Thymus (tissue), 11 donors: ENCODE results near the gene CEP85L. TPM values are rescaled to one million over a fixed set of nuclear protein-coding genes. Genes with fewer than 3 reads are reported as not detected.

ENCODE experiments used
- DNase-seq, 9 donors: peaks; one replicate each; pipeline ENCODE4 v3.0.0-alpha.2; 2013; ENCODE audit warnings: low spot score in 9 of 9, low read depth in 6 of 9, missing footprints in 1 of 9
- H3K27ac ChIP-seq, 2 donors: one replicate each; pipeline ENCODE4 v1.5.1; 2013; ENCODE audit warnings: control low read depth in 1 of 2, low read depth in 1 of 2, low read length in 1 of 2, mild to moderate bottlenecking in 1 of 2, moderate library complexity in 1 of 2
- H3K27me3 ChIP-seq, 2 donors: one replicate each; pipeline ENCODE4 v1.5.1; 2013; ENCODE audit warnings: low read length in 1 of 2; ENCODE audit not compliant: control insufficient read depth in 2 of 2, insufficient read depth in 1 of 2
- H3K36me3 ChIP-seq, 2 donors: one replicate each; pipeline ENCODE4 v1.5.1; 2013; ENCODE audit warnings: low read length in 1 of 2, mild to moderate bottlenecking in 1 of 2, moderate library complexity in 1 of 2; ENCODE audit not compliant: control insufficient read depth in 2 of 2, insufficient read depth in 2 of 2
- H3K4me1 ChIP-seq, 2 donors: one replicate each; pipeline ENCODE4 v1.5.1; 2013; ENCODE audit warnings: low read length in 2 of 2; ENCODE audit not compliant: control insufficient read depth in 2 of 2, insufficient read depth in 2 of 2
- H3K4me3 ChIP-seq, 2 donors: one replicate each; pipeline ENCODE4 v1.5.1; 2013; ENCODE audit warnings: low read length in 2 of 2, control low read depth in 1 of 2, mild to moderate bottlenecking in 1 of 2
- H3K9me3 ChIP-seq, 2 donors: one replicate each; pipeline ENCODE4 v1.5.1; 2013; ENCODE audit warnings: low read length in 1 of 2, mild to moderate bottlenecking in 1 of 2; ENCODE audit not compliant: control insufficient read depth in 2 of 2, insufficient read depth in 1 of 2
- WGBS: extraction: QIAGEN DNeasy Blood & Tissue Kit; methylation state at CpG from one replicate; pipeline ENCODE4 v1.1.7; 2013; 5-methylcytosine and 5-hydroxymethylcytosine counted together
- polyA plus RNA-seq: library from polyadenylated mRNA; stranded (reverse); fragments of 200-250 nt; gene quantifications from one replicate; pipeline ENCODE4 v1.2.3, GENCODE V29; 2013
- total RNA-seq: library from RNA; stranded (reverse); fragments of 120-200 nt; gene quantifications from one replicate; pipeline ENCODE4 v1.2.4, GENCODE V29; 2013
- donor health status: healthy.

Gene CEP85L
- total and polyA plus RNA-seq, 2 donors, result 24.6 to 44.3 TPM

DNA sequence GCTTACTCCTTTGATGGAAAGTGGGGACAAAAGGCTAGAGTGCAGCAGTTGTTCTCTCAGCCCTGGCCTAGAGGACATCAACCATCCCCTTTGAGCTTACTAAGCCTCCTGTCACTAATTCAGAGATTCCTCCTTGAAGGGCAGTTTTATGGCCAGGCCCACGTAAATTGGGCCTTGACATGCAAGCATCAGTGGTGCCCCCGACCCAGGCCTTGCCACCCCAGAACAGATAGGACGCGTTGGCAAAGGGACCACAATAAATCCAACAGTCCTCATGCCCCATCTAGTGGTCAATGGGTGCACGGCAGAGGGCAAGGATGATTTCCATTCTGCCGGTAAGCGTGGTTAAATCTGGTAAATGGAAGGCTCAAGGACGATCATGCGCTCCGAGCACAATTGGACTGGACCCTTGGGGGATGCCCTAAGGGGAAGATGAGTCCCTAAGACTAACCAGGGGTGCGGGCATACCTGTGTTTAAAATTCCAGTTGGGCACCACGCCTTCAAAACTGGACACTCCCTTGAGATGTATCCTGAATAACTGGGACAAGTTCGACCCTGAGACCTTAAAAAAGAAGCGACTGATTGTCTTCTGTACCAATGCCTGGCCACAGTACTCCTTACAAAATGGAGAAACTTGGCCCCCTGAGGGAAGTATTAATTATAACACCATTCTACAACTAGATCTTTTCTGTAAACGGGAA lies 32.6 kb downstream of the CEP85L start:
- H3K36me3 ChIP-seq, result peaks cover 6 to 28% of the 10 kb centered on the region in 2 donors
- peak in 8 of 9 donors; percentile 15 to 67 (median 38) for DNase-seq
- H3K4me3 ChIP-seq, result no peak overlapping the region
- no peak overlapping the region for H3K27ac ChIP-seq
- 49% methylated on average over 15 of the region's 15 CpGs for WGBS
- H3K9me3 ChIP-seq, result no peaks in the 10 kb centered on the region
- H3K4me1 ChIP-seq, result no peaks in the 10 kb centered on the region
- H3K27me3 ChIP-seq, result no peaks in the 10 kb centered on the region

DNA sequence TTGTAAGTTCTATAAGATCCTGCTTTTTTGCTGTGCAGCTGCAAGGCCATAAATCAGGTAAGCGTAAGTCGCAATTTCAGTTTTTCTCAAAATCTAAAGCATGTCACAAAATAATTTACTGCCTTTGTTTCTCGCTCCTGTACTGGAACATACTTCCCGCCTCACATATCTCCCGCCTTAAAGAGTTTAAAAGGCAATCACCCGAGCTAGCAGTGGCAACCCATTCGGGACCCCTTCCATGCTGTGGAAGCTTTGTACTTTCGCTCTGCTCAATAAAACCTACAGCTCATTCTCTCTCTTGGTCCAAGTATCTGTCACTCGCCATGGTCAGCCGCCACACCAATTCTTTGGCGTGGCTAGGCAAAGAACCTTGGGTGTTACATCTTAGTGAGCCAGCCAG lies 34.0 kb downstream of the CEP85L start:
- WGBS, result 90% methylated on average over 11 of the region's 11 CpGs
- H3K4me1 ChIP-seq, result no peaks in the 10 kb centered on the region
- no peaks in the 10 kb centered on the region for H3K27me3 ChIP-seq
- H3K9me3 ChIP-seq, result peaks cover 0 to 6% of the 10 kb centered on the region in 2 donors
- no peak for DNase-seq
- H3K36me3 ChIP-seq, result peaks cover 6 to 22% of the 10 kb centered on the region in 2 donors
- no peak overlapping the region for H3K27ac ChIP-seq
- no peak overlapping the region for H3K4me3 ChIP-seq

DNA sequence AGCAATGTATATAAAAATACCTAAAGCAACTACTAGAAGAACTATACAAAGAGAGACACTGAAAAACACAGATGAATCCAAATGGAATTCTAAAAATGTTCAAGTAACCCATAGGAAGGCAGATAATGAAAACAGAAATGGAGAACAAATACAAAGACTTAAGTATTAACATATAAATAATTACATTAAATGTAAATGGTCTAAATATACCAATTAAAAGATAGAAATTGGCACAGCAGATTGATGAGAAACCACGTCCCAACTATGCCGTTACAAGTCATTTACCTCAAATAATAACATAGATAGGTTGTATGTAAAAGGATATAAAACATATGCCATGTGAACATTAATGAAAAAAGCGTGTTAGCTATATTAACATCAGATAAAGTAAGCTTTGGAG lies 40.1 kb downstream of the CEP85L start:
- 98% methylated on average over 3 of the region's 3 CpGs for WGBS
- H3K4me1 ChIP-seq, result no peaks in the 10 kb centered on the region

DNA sequence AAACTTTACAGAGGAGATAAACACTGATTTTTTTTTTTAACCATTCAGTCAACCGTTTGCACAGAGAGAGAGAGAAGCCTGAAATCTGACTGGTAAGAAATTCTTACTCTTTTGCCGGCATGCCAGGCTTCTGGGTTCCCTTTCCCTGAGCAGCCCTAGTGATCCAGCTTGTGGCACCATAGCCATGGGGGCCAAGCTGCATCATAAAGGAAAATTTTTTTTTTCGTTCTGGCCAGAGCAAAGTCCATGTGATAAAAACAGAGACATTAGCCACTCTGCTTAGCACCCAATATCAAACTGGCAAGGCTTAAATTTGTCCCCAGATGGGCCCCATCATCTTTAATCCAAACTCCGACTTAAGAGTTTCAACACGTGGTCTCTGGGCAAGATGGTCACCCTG lies 44.5 kb downstream of the CEP85L start:
- WGBS, result 95% methylated on average over 5 of the region's 5 CpGs
- no peaks in the 10 kb centered on the region for H3K27me3 ChIP-seq
- H3K27ac ChIP-seq, result no peak overlapping the region
- no peak for DNase-seq
- H3K36me3 ChIP-seq, result peaks cover 6% of the 10 kb centered on the region in 2 donors
- H3K4me3 ChIP-seq, result no peak overlapping the region
- peaks cover 1 to 4% of the 10 kb centered on the region in 2 donors for H3K9me3 ChIP-seq
- H3K4me1 ChIP-seq, result no peaks in the 10 kb centered on the region

More for the DNA sequence above, 40.1 kb downstream of the CEP85L start:
- no peaks in the 10 kb centered on the region for H3K27me3 ChIP-seq
- no peak overlapping the region for H3K4me3 ChIP-seq
- peaks cover 0 to 9% of the 10 kb centered on the region in 2 donors for H3K9me3 ChIP-seq
- H3K36me3 ChIP-seq, result peaks cover 4 to 6% of the 10 kb centered on the region in 2 donors
- no peak for DNase-seq
- H3K27ac ChIP-seq, result no peak overlapping the region

DNA sequence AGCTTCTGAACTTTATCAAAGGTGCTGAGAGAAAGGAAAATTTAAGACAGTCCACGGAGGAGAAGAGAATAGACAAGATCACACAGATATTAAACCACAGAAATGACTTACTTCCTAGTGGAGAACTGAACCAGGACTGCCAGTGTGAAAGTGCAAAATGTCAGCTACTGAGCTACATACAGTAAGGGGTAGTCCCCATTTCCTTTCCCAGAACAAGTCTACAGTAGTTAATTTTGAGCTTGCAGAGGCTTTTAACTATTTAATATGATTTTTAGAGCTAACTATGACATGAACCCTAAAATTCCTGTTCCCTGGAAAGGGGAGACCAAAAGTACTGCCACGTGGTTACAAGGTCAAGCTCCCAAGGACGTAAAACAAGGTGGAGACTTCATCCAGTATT lies 45.1 kb downstream of the CEP85L start:
- Histone ChIP-seq H3K27ac (no peak overlapping the region), H3K9me3 (peaks cover 1 to 4% of the 10 kb centered on the region in 2 donors), H3K4me1 (no peaks in the 10 kb centered on the region), H3K4me3 (no peak overlapping the region), H3K27me3 (no peaks in the 10 kb centered on the region), H3K36me3 (peaks cover 6% of the 10 kb centered on the region in 2 donors)
- 64% methylated on average over 3 of the region's 3 CpGs for WGBS
- peak in 1 of 9 donors; percentile 28 for DNase-seq

DNA sequence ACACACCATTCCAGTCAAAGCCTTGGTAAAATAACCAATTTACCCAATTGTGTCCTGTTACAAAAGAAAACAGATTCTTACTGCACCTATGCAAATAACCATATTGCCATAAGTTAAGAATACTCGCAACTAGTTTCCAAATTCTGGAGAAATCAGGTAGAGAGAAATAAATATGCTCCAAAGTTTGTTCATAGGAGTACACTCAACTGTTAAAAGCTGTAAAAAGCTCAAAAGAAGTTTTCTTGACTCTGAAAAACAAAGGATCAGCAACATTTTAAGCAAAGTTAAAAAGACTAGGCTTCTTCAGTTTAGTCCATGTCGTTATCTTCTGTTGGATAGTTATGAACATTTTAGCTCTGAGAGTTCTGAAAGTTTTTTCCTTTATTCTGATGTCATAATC lies 48.0 kb downstream of the CEP85L start:
- Histone ChIP-seq H3K27ac (no peak overlapping the region), H3K4me1 (no peaks in the 10 kb centered on the region), H3K9me3 (peaks cover 1 to 4% of the 10 kb centered on the region in 2 donors), H3K27me3 (no peaks in the 10 kb centered on the region), H3K4me3 (no peak overlapping the region), H3K36me3 (peaks cover 6 to 8% of the 10 kb centered on the region in 2 donors)
- no peak for DNase-seq
- WGBS, result 98% methylated on average over 2 of the region's 2 CpGs

DNA sequence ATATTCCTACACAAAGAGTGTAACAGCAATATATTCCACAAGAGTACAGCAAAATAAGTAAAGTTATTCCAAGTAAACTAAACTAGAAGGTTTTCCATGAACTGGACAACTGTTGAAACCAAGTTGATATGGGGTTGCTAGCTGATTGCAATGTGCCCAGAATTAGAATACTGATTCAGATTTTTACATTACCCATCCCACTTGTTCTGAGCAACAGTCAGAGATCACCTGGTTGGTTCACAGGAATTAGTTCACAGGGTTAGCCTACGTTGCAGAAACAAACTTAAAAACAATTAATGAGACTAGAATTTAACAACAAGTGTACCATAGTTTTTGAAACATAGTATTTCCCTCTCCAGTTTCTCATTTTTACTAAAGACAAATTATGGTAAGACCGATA lies 49.1 kb downstream of the CEP85L start:
- Histone ChIP-seq H3K27me3 (no peaks in the 10 kb centered on the region), H3K27ac (no peak overlapping the region), H3K9me3 (peaks cover 1 to 4% of the 10 kb centered on the region in 2 donors), H3K36me3 (peaks cover 2 to 8% of the 10 kb centered on the region in 2 donors), H3K4me3 (no peak overlapping the region), H3K4me1 (no peaks in the 10 kb centered on the region)
- no peak for DNase-seq
- WGBS, result 98% methylated on average over 2 of the region's 2 CpGs

DNA sequence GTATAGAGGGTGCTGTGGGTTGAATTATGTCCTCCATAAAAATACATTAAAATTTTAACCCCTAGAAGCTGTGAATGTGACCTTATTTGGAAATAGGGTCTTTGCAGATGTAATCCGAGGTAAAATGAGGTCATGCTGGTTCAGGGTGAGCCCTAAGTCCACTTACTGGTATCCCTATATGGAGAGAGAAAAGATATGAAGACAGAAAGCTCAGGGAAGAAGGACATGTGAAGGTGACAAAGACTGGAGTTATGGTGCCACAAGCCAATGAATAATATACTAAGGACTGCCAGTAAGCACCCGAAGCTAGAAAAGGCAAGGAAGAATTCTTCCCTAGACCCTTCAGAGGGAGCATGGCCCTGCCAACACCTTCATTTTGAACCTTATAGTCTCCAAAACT lies 53.1 kb downstream of the CEP85L start:
- Histone ChIP-seq H3K27ac (no peak overlapping the region), H3K27me3 (no peaks in the 10 kb centered on the region), H3K4me3 (no peak overlapping the region), H3K4me1 (no peaks in the 10 kb centered on the region), H3K9me3 (peaks cover 0 to 1% of the 10 kb centered on the region in 2 donors), H3K36me3 (peaks cover 3 to 6% of the 10 kb centered on the region in 2 donors)
- DNase-seq, result no peak
- 97% methylated on average over 2 of the region's 2 CpGs for WGBS

DNA sequence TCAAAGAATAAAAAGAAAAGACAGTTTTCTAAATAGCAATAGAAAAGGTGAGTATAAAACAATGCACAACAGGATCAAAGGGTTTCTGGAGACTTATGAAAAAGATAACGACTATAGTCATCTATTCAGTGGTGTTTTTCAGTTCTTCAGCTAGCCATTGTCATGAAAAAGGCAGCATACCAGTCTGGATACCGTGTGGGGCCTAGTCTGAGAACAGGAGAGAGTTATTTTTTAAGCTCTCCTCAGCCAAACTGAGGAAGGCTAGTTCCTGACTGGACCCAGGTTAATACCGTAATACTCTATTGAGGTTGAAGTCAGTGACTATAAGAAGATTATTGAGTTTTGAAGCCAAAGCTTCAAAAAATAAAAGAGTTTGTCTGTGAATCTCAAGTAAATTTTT lies 53.8 kb downstream of the CEP85L start:
- Histone ChIP-seq H3K4me1 (no peaks in the 10 kb centered on the region), H3K4me3 (no peak overlapping the region), H3K27ac (no peak overlapping the region), H3K27me3 (no peaks in the 10 kb centered on the region), H3K9me3 (no peaks in the 10 kb centered on the region), H3K36me3 (peaks cover 2 to 4% of the 10 kb centered on the region in 2 donors)
- no peak for DNase-seq
- 97% methylated on average over 3 of the region's 3 CpGs for WGBS
